DOHH2 (cell line): ENCODE data around the gene C1orf174.

ENCODE experiments used
- H3F3A ChIP-seq: fragments of 200-600 bp; sonication (generic), shearing (Covaris generic); 2 replicates; pipeline ENCODE4 v1.6.0; 2016; ENCODE audit warnings: antibody characterized with exemption, mild to moderate bottlenecking; ENCODE audit not compliant: control insufficient read depth, insufficient read depth
- H3K27ac ChIP-seq: fragments of 200-600 bp; sonication (generic); 2 replicates; pipeline ENCODE4 v1.5.1; 2014; ENCODE audit warnings: low read depth, mild to moderate bottlenecking, low read length, moderate library complexity
- H3K27me3 ChIP-seq: fragments of 200-600 bp; sonication (generic); 2 replicates; pipeline ENCODE4 v1.6.1; 2014; ENCODE audit warnings: mild to moderate bottlenecking, low read length, mixed read lengths; ENCODE audit not compliant: control insufficient read depth
- H3K36me3 ChIP-seq: fragments of 200-600 bp; sonication (generic); 2 replicates; pipeline ENCODE4 v1.6.1; 2014; ENCODE audit warnings: mild to moderate bottlenecking, low read length, moderate library complexity, mixed read lengths; ENCODE audit not compliant: control insufficient read depth
- H3K4me1 ChIP-seq: fragments of 200-600 bp; sonication (generic); 2 replicates; pipeline ENCODE4 v1.6.1; 2014; ENCODE audit warnings: mild to moderate bottlenecking, low read length, mixed read lengths; ENCODE audit not compliant: control insufficient read depth
- H3K4me2 ChIP-seq: fragments of 200-600 bp; sonication (generic); 2 replicates; pipeline ENCODE4 v1.6.0; 2014; ENCODE audit warnings: mild to moderate bottlenecking, low read length, moderate library complexity
- H3K4me3 ChIP-seq: fragments of 200-600 bp; sonication (generic); 2 replicates; pipeline ENCODE4 v1.5.1; 2014; ENCODE audit warnings: mild to moderate bottlenecking, low read length, mixed read lengths
- H3K79me2 ChIP-seq: fragments of 200-600 bp; sonication (generic); 2 replicates; pipeline ENCODE4 v1.6.1; 2014; ENCODE audit warnings: mild to moderate bottlenecking, low read length, mixed read lengths; ENCODE audit not compliant: control insufficient read depth
- H3K9me2 ChIP-seq: fragments of 200-600 bp; sonication (generic); replicated peaks from 2 replicates; pipeline ENCODE4 v1.6.1; 2014; ENCODE audit warnings: mild to moderate bottlenecking, low read length, mixed read lengths; ENCODE audit not compliant: control insufficient read depth
- H3K9me3 ChIP-seq: fragments of 200-600 bp; sonication (generic); 2 replicates; pipeline ENCODE4 v1.6.1; 2014; ENCODE audit warnings: antibody characterized with exemption, low read length, mixed read lengths; ENCODE audit not compliant: control insufficient read depth, insufficient read depth
- H4K20me1 ChIP-seq: fragments of 200-600 bp; sonication (generic); 2 replicates; pipeline ENCODE4 v1.6.0; 2014; ENCODE audit warnings: low read depth, mild to moderate bottlenecking, antibody characterized with exemption, low read length, moderate library complexity; ENCODE audit not compliant: control insufficient read depth, insufficient read depth
- EZH2phosphoT487 ChIP-seq: fragments of 200-600 bp; sonication (generic); IDR thresholded peaks from 2 replicates; pipeline ENCODE4 v1.6.1; 2017; ENCODE audit warnings: borderline replicate concordance, mild to moderate bottlenecking, antibody characterized with exemption, low read length, moderate library complexity, mixed read lengths
- TF ChIP-seq, protein P1 (sequence below): fragments of 200-600 bp; sonication (generic); IDR thresholded peaks from one replicate; pipeline ENCODE4 v1.5.1; 2014; ENCODE audit warnings: antibody characterized with exemption, mild to moderate bottlenecking, low read depth, low read length; ENCODE audit not compliant: poor library complexity, severe bottlenecking

C1orf174 gene

DNA sequence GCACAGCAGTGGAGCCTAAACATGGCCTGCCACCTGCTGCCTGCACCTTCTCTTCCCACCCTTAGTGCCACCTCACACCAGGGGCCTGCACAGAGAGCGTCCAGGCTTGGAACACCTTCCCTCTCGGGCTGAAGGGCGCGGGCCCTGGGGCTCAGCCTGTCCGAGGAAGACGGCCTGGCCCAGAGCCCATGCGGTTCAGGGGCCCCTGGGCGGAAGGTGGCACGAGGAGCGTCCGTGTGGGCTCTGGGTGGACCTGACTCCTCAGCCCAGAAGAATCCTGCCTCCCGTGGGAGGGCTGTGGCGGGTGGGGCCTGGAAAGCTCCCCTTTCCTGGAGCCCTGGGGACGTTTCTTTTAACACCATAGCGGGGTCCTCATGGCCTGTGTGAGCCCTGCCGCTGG is 23.4 kb downstream of the C1orf174 start:
- H3K9me3 ChIP-seq: peaks cover 3% of the 10 kb centered on the region; the same call in 1 of the 2 replicates
- no peaks in the 10 kb centered on the region for H3K79me2 ChIP-seq
- no peaks in the 10 kb centered on the region for H4K20me1 ChIP-seq
- H3K4me1 ChIP-seq: no peaks in the 10 kb centered on the region
- H3F3A ChIP-seq: no peaks in the 10 kb centered on the region
- no peaks in the 10 kb centered on the region for H3K27me3 ChIP-seq
- peaks cover 12% of the 10 kb centered on the region for H3K36me3 ChIP-seq
- H3K4me3 ChIP-seq: no peak overlapping the region
- H3K4me2 ChIP-seq: no peak overlapping the region
- H3K27ac ChIP-seq: no peak overlapping the region
- H3K9me2 ChIP-seq: no peaks in the 10 kb centered on the region
- TF ChIP-seq, protein P1, sequence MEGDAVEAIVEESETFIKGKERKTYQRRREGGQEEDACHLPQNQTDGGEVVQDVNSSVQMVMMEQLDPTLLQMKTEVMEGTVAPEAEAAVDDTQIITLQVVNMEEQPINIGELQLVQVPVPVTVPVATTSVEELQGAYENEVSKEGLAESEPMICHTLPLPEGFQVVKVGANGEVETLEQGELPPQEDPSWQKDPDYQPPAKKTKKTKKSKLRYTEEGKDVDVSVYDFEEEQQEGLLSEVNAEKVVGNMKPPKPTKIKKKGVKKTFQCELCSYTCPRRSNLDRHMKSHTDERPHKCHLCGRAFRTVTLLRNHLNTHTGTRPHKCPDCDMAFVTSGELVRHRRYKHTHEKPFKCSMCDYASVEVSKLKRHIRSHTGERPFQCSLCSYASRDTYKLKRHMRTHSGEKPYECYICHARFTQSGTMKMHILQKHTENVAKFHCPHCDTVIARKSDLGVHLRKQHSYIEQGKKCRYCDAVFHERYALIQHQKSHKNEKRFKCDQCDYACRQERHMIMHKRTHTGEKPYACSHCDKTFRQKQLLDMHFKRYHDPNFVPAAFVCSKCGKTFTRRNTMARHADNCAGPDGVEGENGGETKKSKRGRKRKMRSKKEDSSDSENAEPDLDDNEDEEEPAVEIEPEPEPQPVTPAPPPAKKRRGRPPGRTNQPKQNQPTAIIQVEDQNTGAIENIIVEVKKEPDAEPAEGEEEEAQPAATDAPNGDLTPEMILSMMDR: no peak
- no peak for TF ChIP-seq EZH2phosphoT487

DNA sequence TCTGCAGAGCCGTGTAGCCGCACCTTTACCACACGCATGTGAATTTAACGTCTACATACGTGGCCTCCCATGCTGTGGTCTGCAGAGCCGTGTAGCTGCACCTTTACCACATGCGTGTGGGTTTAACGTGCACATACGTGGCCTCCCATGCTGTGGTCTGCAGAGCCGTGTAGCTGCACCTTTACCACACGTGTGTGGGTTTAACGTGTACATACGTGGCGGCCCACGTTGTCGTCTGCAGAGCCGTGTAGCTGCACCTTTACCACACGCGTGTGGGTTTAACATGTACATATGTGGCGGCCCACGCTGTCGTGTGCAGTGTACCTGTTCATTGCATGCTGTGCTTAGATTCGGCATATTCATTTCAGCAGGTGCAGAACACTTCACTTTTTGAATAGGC is 25.3 kb downstream of the C1orf174 start:
- Histone ChIP-seq H4K20me1 (no peaks in the 10 kb centered on the region), H3K4me2 (no peak overlapping the region), H3K27me3 (no peaks in the 10 kb centered on the region), H3F3A (no peaks in the 10 kb centered on the region), H3K36me3 (peaks cover 12% of the 10 kb centered on the region), H3K9me3 (peaks cover 3% of the 10 kb centered on the region; the same call in 1 of the 2 replicates), H3K4me1 (no peaks in the 10 kb centered on the region), H3K79me2 (no peaks in the 10 kb centered on the region), H3K9me2 (no peaks in the 10 kb centered on the region), H3K27ac (no peak overlapping the region), H3K4me3 (no peak overlapping the region)
- TF ChIP-seq, protein P1: no peak
- no peak for TF ChIP-seq EZH2phosphoT487

DNA sequence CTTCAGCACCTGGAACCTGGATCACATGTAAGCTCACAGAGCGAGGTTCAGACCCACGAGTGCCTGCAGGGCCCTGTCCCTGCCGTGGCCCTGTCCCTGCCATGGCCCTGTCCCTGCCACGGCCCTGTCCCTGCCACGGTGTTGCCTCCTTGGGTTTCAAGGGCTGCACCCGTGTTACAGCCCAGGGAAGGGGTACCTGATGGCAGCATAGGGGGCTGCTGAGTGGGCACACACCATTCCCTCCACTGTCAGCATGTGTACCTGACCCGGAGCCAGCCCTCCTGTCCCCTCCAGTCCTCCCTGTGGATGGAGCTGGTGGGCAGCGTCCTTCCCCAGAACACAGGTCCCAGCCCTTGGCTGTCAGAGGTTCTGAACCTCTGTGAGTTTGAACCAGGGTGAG is 27.5 kb downstream of the C1orf174 start:
- H4K20me1 ChIP-seq: no peaks in the 10 kb centered on the region
- no peaks in the 10 kb centered on the region for H3K4me1 ChIP-seq
- no peaks in the 10 kb centered on the region for H3K79me2 ChIP-seq
- H3K9me2 ChIP-seq: no peaks in the 10 kb centered on the region
- no peaks in the 10 kb centered on the region for H3K27me3 ChIP-seq
- no peak overlapping the region for H3K27ac ChIP-seq
- TF ChIP-seq, protein P1: no peak
- TF ChIP-seq EZH2phosphoT487: no peak
- H3K4me3 ChIP-seq: no peak overlapping the region
- H3K9me3 ChIP-seq: peaks cover 3% of the 10 kb centered on the region; the same call in 1 of the 2 replicates
- no peaks in the 10 kb centered on the region for H3F3A ChIP-seq
- peaks cover 22% of the 10 kb centered on the region for H3K36me3 ChIP-seq
- no peak overlapping the region for H3K4me2 ChIP-seq

DNA sequence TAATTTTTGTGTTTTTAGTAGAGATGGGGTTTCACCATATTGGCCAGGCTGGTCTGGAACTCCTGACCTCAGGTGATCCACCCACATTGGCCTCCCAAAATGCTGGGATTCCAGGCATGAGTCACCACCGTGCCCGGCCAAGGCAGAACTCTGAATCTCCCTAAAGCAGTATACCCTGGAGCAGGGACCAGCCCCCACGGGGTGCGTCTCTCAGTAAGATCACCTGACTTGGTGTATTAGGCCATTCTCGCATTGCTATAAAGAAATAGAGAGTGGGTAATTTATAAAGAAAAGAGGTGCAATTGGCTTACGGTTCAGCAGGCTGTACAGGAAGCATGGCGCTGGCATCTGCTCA is 28.6 kb downstream of the C1orf174 start:
- H3K9me2 ChIP-seq: no peaks in the 10 kb centered on the region
- H3K27ac ChIP-seq: no peak overlapping the region
- H3K4me3 ChIP-seq: no peak overlapping the region
- H3K4me1 ChIP-seq: no peaks in the 10 kb centered on the region
- TF ChIP-seq, protein P1: no peak
- no peak for TF ChIP-seq EZH2phosphoT487
- H3K36me3 ChIP-seq: peaks cover 22% of the 10 kb centered on the region
- no peak overlapping the region for H3K4me2 ChIP-seq
- H3F3A ChIP-seq: no peaks in the 10 kb centered on the region
- no peaks in the 10 kb centered on the region for H3K27me3 ChIP-seq
- no peaks in the 10 kb centered on the region for H4K20me1 ChIP-seq
- no peaks in the 10 kb centered on the region for H3K79me2 ChIP-seq
- H3K9me3 ChIP-seq: peaks cover 3% of the 10 kb centered on the region; the same call in 1 of the 2 replicates
